Kidney (tissue), 14 donors: ENCODE results near the gene WDR7. TPM values are rescaled to one million over a fixed set of nuclear protein-coding genes. Genes with fewer than 3 reads are reported as not detected.
A peak's percentile ranks its signal among the peaks of the same experiment; 100 is the strongest.

Experiments
- DNase-seq, 5 donors: peaks; one replicate each; pipeline ENCODE4 v3.0.0-alpha.2; 2013 to 2020
- FAIRE-seq: peaks from 2 replicates; lab custom pipeline; 2012; peaks lifted over from hg19 to GRCh38; lab: Jason Lieb, UNC
- H3K27ac ChIP-seq, 2 donors: one replicate each; pipeline ENCODE4 v1.7.0; 2013; ENCODE audit warnings: low read depth in 2 of 2, low read length in 2 of 2, inconsistent platforms in 1 of 2
- H3K27me3 ChIP-seq: one replicate; pipeline ENCODE4 v1.7.1; 2013; ENCODE audit warnings: low read length, inconsistent platforms; ENCODE audit not compliant: control insufficient read depth, insufficient read depth
- H3K36me3 ChIP-seq, 3 donors: one replicate each; pipeline versions ENCODE4 v1.7.0 to v1.7.1; 2013; ENCODE audit warnings: low read length in 3 of 3, control low read depth in 1 of 3, inconsistent platforms in 1 of 3; ENCODE audit not compliant: insufficient read depth in 3 of 3, control insufficient read depth in 2 of 3
- H3K4me1 ChIP-seq, 3 donors: one replicate each; pipeline versions ENCODE4 v1.7.0 to v1.7.1; 2013; ENCODE audit warnings: low read length in 3 of 3, inconsistent platforms in 1 of 3, low read depth in 1 of 3; ENCODE audit not compliant: control insufficient read depth in 2 of 3, insufficient read depth in 2 of 3
- H3K4me3 ChIP-seq, 3 donors: one replicate each; pipeline versions ENCODE4 v1.7.0 to v1.8.1; 2013; ENCODE audit warnings: low read length in 3 of 3, control low read depth in 1 of 3, inconsistent platforms in 1 of 3
- H3K9ac ChIP-seq, 3 donors: one replicate each; pipeline versions ENCODE4 v1.7.0 to v1.7.1; 2013; ENCODE audit warnings: low read length in 3 of 3, control low read depth in 1 of 3, inconsistent platforms in 1 of 3
- H3K9me3 ChIP-seq, 3 donors: one replicate each; pipeline versions ENCODE4 v1.7.0 to v1.7.1; 2013; ENCODE audit warnings: low read length in 3 of 3, control low read depth in 1 of 3, inconsistent platforms in 1 of 3; ENCODE audit not compliant: control insufficient read depth in 2 of 3, insufficient read depth in 1 of 3
- CTCF ChIP-seq: IDR thresholded peaks from 3 replicates; pipeline ENCODE4 v1.5.1; 2012; ENCODE audit warnings: mild to moderate bottlenecking, moderate library complexity, borderline replicate concordance; ENCODE audit not compliant: insufficient read depth; ENCODE audit errors: extremely low read depth
- intact Hi-C: fragments of 100-400 bp; cut with DNase I; formaldehyde crosslinking; loops from one replicate; pipeline ENCODE4 v1.11.1; 2022
- polyA plus RNA-seq: library from polyadenylated mRNA; stranded (reverse); fragments of 350-450 nt; fragmentation: Illumina TruSeq; extraction: RNeasy Lipid Tissue Mini Kit (QIAGEN cat#74804); gene quantifications from one replicate; pipeline ENCODE4 v1.2.3, GENCODE V29; 2014; ENCODE audit warnings: low read depth, low replicate concordance; ENCODE audit not compliant: insufficient read depth
- total RNA-seq: library from RNA; stranded (reverse); fragmentation: NEBNext Ultra II Directional; extraction: Animal tissue kit (Norgen Biotek cat#: 25700); gene quantifications from one replicate; pipeline ENCODE4 v1.2.1, GENCODE V29; 2021
- donor health status: control.
- donor health status: control.
- donor health status: control.
- donor health status: control.
- donor health status: control.
- donor health status: DM: yes; HTN: yes; CAD: no.
- donor health status: Normal renal cell carcinoma (clear cell type).

The WDR7 gene
- total and polyA plus RNA-seq, 2 donors from 2014 or later: 7.3 to 34.4 TPM

DNA sequence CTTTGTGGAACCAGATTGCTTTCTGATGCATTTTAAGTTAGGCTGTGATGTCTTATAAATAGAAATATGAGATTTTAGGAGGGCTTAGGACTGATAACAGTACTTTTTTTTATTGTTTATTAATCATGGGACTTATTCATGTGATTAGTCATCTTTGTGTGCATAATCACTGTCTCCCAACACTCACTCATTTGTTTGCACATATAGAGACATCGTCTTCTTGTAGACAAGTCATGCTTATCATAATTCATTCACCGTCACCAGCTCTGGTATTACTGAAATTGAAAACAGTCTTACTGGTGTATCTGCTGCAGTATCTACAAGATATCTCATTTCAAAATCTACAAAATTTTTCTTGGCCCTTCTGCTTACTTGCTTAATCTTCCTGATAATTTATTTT lies 45.8 kb downstream of the WDR7 start:
- DNase-seq (no peak), FAIRE-seq (no peak)
- Histone ChIP-seq H3K4me1 (no peaks in the 10 kb centered on the region), H3K36me3 (peaks cover 0 to 3% (median 0%) of the 10 kb centered on the region in 3 donors), H3K27ac (no peak overlapping the region), H3K27me3 (no peaks in the 10 kb centered on the region), H3K4me3 (no peak overlapping the region), H3K9ac (no peak overlapping the region), H3K9me3 (no peaks in the 10 kb centered on the region)
- intact Hi-C loops: no loop called here
- TF ChIP-seq CTCF: no peak

DNA sequence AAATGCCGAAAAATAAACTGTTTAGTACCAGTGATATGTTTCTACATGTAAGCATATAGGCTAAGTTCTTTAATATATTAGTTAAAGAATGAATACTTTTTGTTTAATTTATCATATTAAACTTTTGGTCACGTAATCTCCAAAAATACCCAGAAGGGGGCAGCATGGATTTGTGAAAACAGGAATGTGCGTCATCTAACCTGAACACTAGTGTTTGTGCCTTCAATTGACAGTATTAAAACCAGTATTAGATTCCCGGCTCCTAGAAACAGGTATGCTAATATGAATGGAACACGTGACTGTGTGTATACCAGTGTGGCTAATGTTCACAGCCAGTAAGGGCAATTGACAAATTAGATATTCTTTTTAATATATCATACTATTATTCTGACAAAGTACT lies 51.8 kb downstream of the WDR7 start:
- Histone ChIP-seq H3K9ac (no peak overlapping the region), H3K9me3 (no peaks in the 10 kb centered on the region), H3K27me3 (no peaks in the 10 kb centered on the region), H3K4me3 (no peak overlapping the region), H3K4me1 (no peaks in the 10 kb centered on the region), H3K27ac (no peak overlapping the region), H3K36me3 (no peaks in the 10 kb centered on the region)
- DNase-seq (peak in 3 of 5 donors; percentile 11 to 64 (median 32)), FAIRE-seq (peak; percentile 62)
- intact Hi-C loops: no loop called here
- TF ChIP-seq CTCF: peak; percentile 34

DNA sequence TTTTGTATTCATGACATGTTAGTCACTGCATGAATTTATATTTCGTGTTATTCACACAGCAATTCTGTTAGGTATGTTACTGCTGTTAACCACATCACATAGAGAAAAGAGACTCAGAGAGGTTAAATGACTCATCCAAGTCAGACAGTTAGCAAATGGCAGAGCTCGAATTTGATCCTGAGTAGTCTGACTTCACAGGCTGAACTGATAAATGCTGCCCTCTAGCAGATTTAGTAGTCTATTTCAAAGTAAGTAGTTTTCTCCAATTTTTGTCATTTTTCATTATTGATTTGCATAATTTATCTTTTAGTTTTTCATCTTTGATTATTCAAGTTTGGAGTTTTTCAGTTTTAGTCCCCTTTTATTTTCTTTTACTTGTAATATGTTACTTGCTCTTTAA lies 58.3 kb downstream of the WDR7 start:
- Histone ChIP-seq H3K27me3 (no peaks in the 10 kb centered on the region), H3K9me3 (no peaks in the 10 kb centered on the region), H3K4me1 (no peaks in the 10 kb centered on the region), H3K9ac (no peak overlapping the region), H3K27ac (no peak overlapping the region), H3K4me3 (no peak overlapping the region), H3K36me3 (no peaks in the 10 kb centered on the region)
- peak; percentile 6 for TF ChIP-seq CTCF
- FAIRE-seq: peak; percentile 3
- DNase-seq: peak in 1 of 5 donors; percentile 8
- intact Hi-C loops: no loop called here
